Tibial nerve (tissue), 4 donors: Measurements from ENCODE around the gene UTS2. TPM values are rescaled to one million over a fixed set of nuclear protein-coding genes. Genes with fewer than 3 reads are reported as not detected.

Experiments
- DNase-seq, 2 donors: peaks; one replicate each; pipeline ENCODE4 v3.0.0-alpha.2; 2019; ENCODE audit warnings: low spot score in 2 of 2
- H3K27ac ChIP-seq, 4 donors: fragments of 200-600 bp; sonication (generic) in 3 of 4; one replicate each; pipeline ENCODE4 v1.5.1; 2017 to 2019; ENCODE audit warnings: mild to moderate bottlenecking in 1 of 4
- H3K27me3 ChIP-seq, 2 donors: fragments of 200-600 bp; sonication (generic) in 1 of 2; one replicate each; pipeline versions ENCODE4 v1.5.1 to v1.6.0; 2017 to 2019
- H3K36me3 ChIP-seq, 3 donors: fragments of 200-600 bp; sonication (generic); one replicate each; pipeline ENCODE4 v1.5.1; 2018 to 2019
- H3K4me1 ChIP-seq, 4 donors: fragments of 200-600 bp; sonication (generic) in 3 of 4; one replicate each; pipeline ENCODE4 v1.5.1; 2017 to 2019
- H3K4me3 ChIP-seq, 4 donors: fragments of 200-600 bp; sonication (generic) in 3 of 4; one replicate each; pipeline ENCODE4 v1.5.1; 2017 to 2019; ENCODE audit warnings: mild to moderate bottlenecking in 1 of 4, moderate library complexity in 1 of 4
- H3K9me3 ChIP-seq, 4 donors: fragments of 200-600 bp; sonication (generic) in 3 of 4; one replicate each; pipeline ENCODE4 v1.5.1; 2017 to 2019
- EP300 ChIP-seq, 2 donors: sonication (generic); formaldehyde crosslinking; IDR thresholded peaks; one replicate each; pipeline ENCODE4 v1.6.1; 2017; ENCODE audit warnings: antibody characterized with exemption in 2 of 2, mild to moderate bottlenecking in 1 of 2
- POLR2A ChIP-seq, 2 donors: fragments of 450-650 bp; IDR thresholded peaks; one replicate each; pipeline ENCODE4 v1.6.1; 2017; ENCODE audit warnings: antibody characterized with exemption in 2 of 2, mild to moderate bottlenecking in 2 of 2, moderate library complexity in 2 of 2
- WGBS, 2 donors: methylation state at CpG; one replicate each; pipeline ENCODE4 v1.1.5; 2018; 5-methylcytosine and 5-hydroxymethylcytosine counted together
- total RNA-seq, 4 donors: library from RNA; depleted of rRNA; stranded (reverse); fragments of >200 nt; gene quantifications; one replicate each; pipeline ENCODE4 v1.1.0, GENCODE V29; 2016
- TF ChIP-seq, protein P1 (sequence below), 5 experiments: fragments of 200-600 bp in 3 of 5; fragments of 450-650 bp in 2 of 5; sonication (generic) in 3 of 5; IDR thresholded peaks; one replicate each; pipeline ENCODE4 v1.5.1; 2016 to 2019; ENCODE audit warnings: antibody characterized with exemption in 5 of 5, mild to moderate bottlenecking in 3 of 5, moderate library complexity in 2 of 5

Gene UTS2
- total RNA-seq, 4 donors from 2014 or later: 0.84 TPM; not detected in 3

DNA sequence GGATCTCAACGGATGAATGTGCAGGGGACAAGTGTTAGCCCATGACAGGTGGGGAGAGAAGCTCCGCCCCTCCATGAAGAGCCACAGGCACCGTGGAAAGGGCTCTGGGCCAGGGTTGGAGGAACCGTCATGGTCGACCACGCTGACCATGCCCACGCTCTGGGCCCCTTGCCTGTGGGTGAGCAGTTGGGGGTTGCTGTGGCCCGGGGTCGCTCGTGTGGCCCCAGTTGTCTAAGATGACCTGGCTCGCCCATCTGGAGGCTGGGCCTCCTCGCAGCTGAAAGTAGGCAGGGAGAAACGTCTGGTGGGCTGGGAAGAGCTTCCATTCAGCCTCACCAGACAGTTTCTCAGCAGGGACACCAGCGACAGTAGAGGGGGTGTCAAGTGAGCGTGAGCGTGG, 13.1 kb upstream of the UTS2 start:
- WGBS, 2 donors: 84 to 85% methylated on average over 16 of the region's 16 CpGs
- Histone ChIP-seq H3K9me3 (no peaks in the 10 kb centered on the region), H3K36me3 (no peaks in the 10 kb centered on the region), H3K27ac (no peak overlapping the region), H3K4me1 (no peaks in the 10 kb centered on the region), H3K4me3 (no peak overlapping the region), H3K27me3 (no peaks in the 10 kb centered on the region)
- TF ChIP-seq EP300 (IDR thresholded peaks at IDR 0.05): no peak
- TF ChIP-seq, protein P1, sequence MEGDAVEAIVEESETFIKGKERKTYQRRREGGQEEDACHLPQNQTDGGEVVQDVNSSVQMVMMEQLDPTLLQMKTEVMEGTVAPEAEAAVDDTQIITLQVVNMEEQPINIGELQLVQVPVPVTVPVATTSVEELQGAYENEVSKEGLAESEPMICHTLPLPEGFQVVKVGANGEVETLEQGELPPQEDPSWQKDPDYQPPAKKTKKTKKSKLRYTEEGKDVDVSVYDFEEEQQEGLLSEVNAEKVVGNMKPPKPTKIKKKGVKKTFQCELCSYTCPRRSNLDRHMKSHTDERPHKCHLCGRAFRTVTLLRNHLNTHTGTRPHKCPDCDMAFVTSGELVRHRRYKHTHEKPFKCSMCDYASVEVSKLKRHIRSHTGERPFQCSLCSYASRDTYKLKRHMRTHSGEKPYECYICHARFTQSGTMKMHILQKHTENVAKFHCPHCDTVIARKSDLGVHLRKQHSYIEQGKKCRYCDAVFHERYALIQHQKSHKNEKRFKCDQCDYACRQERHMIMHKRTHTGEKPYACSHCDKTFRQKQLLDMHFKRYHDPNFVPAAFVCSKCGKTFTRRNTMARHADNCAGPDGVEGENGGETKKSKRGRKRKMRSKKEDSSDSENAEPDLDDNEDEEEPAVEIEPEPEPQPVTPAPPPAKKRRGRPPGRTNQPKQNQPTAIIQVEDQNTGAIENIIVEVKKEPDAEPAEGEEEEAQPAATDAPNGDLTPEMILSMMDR (IDR thresholded peaks at IDR 0.05): no peak
- no peak for TF ChIP-seq POLR2A (IDR thresholded peaks at IDR 0.05)
- DNase-seq: no peak

DNA sequence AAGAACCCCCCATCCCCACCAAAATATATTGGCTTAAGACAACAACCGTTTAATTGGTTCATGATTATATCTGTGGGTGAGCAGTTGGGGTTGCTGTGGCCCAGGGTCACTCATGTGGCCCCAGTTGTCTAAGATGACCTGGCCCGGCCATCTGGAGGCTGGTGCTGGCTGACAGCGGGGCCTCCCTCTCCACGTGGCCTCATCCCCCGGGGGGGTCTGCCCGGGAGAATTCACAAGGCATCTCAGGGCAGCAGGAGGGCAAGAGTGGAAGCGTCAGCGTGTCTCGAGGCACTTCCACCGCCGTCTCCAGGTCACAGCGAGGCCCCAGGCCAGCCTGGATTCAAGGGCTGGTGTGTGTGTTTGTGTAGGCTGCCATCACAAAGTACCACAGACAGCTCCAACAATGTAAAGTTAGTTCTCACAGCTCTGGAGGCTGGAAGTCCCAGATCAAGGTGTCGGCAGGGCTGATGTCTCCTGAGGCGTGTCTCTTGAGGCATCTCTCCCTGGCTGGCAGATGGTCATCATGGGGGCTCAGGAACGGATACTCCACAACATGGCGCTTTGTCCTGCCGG, 11.0 kb upstream of the UTS2 start:
- H3K4me3 ChIP-seq: no peak overlapping the region
- WGBS, 2 donors: 54 to 63% methylated on average over 11 to 17 of the region's 17 CpGs
- no peaks in the 10 kb centered on the region for H3K9me3 ChIP-seq

DNA sequence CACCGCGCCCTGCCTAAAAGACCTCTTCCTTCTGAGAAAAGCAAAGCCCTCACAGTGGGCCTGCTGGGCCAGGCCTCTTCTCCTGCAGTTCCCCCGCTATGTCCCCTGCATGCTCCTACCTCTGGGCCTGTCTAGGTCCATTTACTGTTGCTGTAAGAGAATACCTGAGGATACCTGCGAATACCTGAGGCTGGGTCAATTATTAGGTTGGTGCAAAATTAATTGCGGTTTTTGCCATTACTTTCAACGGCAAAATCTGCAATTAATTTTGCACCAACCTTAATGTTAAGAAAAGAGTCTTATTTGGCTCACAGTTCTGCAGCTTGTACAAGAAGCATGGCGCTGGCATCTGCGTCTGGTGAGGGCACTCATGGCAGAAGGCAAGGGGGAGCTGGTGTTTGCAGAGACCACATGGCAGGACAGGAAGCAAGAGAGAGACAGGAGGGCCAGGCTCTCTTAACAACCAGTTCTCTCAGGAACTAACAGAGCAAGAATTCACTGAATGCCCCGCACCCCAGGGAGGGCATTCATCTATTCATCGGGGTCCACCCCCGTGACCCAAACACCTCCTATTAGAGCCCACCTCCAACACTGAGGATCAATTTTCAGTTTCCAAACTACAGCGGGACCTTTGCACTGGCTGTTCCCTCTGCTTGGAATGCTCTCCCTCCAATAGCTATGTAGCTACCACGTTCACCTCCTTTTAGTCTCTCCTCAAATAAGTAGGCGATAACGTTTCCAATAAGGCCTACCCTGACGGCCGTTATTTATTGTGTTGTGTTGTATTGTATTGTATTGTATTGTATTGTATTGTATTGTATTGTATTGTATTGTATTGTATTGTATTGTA, 9.6 kb upstream of the UTS2 start:
- no peaks in the 10 kb centered on the region for H3K36me3 ChIP-seq
- H3K4me1 ChIP-seq: no peaks in the 10 kb centered on the region
- no peak overlapping the region for H3K27ac ChIP-seq
- no peaks in the 10 kb centered on the region for H3K27me3 ChIP-seq
- WGBS, 2 donors: 87 to 88% methylated on average over 17 of the region's 17 CpGs
- no peak for DNase-seq
- no peak overlapping the region for H3K4me3 ChIP-seq
- H3K9me3 ChIP-seq: no peaks in the 10 kb centered on the region
- TF ChIP-seq EP300 (IDR thresholded peaks at IDR 0.05): no peak
- TF ChIP-seq, protein P1 (IDR thresholded peaks at IDR 0.05): no peak
- no peak for TF ChIP-seq POLR2A (IDR thresholded peaks at IDR 0.05)

More for the DNA sequence above, 11.0 kb upstream of the UTS2 start:
- H3K36me3 ChIP-seq: no peaks in the 10 kb centered on the region
- TF ChIP-seq EP300 (IDR thresholded peaks at IDR 0.05): no peak
- TF ChIP-seq, protein P1 (IDR thresholded peaks at IDR 0.05): no peak
- no peak for TF ChIP-seq POLR2A (IDR thresholded peaks at IDR 0.05)
- no peaks in the 10 kb centered on the region for H3K27me3 ChIP-seq
- H3K27ac ChIP-seq: no peak overlapping the region
- H3K4me1 ChIP-seq: no peaks in the 10 kb centered on the region
- DNase-seq: no peak

DNA sequence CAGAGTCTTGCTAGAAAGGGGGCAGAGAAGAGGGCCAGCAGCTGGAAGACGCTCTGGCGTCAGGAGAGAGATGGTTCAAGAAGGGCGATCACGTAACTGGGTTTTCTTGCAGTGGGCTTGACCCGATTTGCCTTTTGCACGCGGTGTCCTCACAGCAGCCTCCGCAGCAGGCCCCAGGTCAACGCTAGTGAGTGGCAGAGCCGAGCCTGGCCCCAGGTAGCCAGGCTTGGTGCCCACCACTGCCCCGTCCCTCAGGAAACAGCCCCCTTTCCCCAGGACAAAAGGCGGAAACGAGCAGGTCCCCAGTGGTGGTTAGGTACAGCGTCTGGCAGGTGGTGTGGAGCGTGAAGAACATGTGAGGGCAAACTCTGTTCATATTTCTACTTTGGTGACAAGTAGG, 8.6 kb upstream of the UTS2 start:
- Histone ChIP-seq H3K9me3 (no peaks in the 10 kb centered on the region), H3K4me1 (no peaks in the 10 kb centered on the region), H3K4me3 (no peak overlapping the region), H3K36me3 (no peaks in the 10 kb centered on the region), H3K27ac (no peak overlapping the region), H3K27me3 (no peaks in the 10 kb centered on the region)
- no peak for TF ChIP-seq EP300 (IDR thresholded peaks at IDR 0.05)
- TF ChIP-seq, protein P1 (IDR thresholded peaks at IDR 0.05): no peak
- TF ChIP-seq POLR2A (IDR thresholded peaks at IDR 0.05): no peak
- 89 to 91% methylated on average over 15 of the region's 15 CpGs for WGBS, 2 donors
- DNase-seq: no peak

DNA sequence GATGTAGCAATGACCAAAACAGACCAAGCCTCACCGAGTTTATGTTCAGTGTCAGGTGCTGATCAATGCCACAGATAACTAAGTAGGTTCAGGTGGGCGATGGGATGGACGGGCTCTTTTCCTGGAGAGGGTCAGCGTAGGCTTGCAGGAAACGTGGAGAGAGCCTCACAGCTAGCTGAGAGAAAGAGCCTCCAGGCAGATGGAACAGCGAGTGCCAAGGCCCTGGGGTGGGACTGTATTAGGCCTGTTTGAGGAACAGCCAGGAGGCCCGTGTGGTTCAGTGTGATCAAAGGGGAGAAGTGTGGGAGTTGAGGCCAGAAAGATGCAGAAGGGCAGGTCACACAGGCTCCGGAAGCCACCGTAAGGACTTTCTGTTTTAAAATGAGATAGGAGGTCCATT, 7.3 kb upstream of the UTS2 start:
- WGBS, 2 donors: 79 to 81% methylated on average over 9 of the region's 9 CpGs
- H3K4me1 ChIP-seq: no peaks in the 10 kb centered on the region
- TF ChIP-seq, protein P1 (IDR thresholded peaks at IDR 0.05): no peak
- TF ChIP-seq POLR2A (IDR thresholded peaks at IDR 0.05): no peak
- no peak for TF ChIP-seq EP300 (IDR thresholded peaks at IDR 0.05)
- H3K36me3 ChIP-seq: no peaks in the 10 kb centered on the region
- H3K9me3 ChIP-seq: no peaks in the 10 kb centered on the region
- H3K4me3 ChIP-seq: no peak overlapping the region
- H3K27ac ChIP-seq: no peak overlapping the region
- no peaks in the 10 kb centered on the region for H3K27me3 ChIP-seq
- no peak for DNase-seq
